Mesenchymal stem cell (in vitro differentiated cells and primary cell): ENCODE results near the gene OR10G7.

Experiments
- DNase-seq: peaks from one replicate; pipeline ENCODE4 v3.0.0-alpha.2; 2013
- H2AFZ ChIP-seq: one replicate; pipeline ENCODE4 v1.6.1; 2013; ENCODE audit warnings: low read depth, mild to moderate bottlenecking, control low read depth, inconsistent platforms, low read length, moderate library complexity
- H2AK5ac ChIP-seq: 2 replicates; pipeline ENCODE4 v1.6.1; 2013; ENCODE audit warnings: low read length, moderate library complexity, mild to moderate bottlenecking, inconsistent platforms; ENCODE audit not compliant: severe bottlenecking
- H2BK120ac ChIP-seq: one replicate; pipeline ENCODE4 v1.6.1; 2013; ENCODE audit warnings: low read depth, mild to moderate bottlenecking, inconsistent platforms, low read length, moderate library complexity
- H2BK12ac ChIP-seq, 2 experiments: one replicate each; pipeline ENCODE4 v1.6.1; 2013; ENCODE audit warnings: inconsistent platforms in 2 of 2, low read length in 2 of 2, mild to moderate bottlenecking in 2 of 2, moderate library complexity in 2 of 2, control low read depth in 1 of 2
- H2BK15ac ChIP-seq: one replicate; pipeline ENCODE4 v1.6.1; 2013; ENCODE audit warnings: mild to moderate bottlenecking, low read depth, inconsistent platforms; ENCODE audit not compliant: poor library complexity, severe bottlenecking
- H2BK5ac ChIP-seq: 2 replicates; pipeline ENCODE4 v1.6.1; 2013; ENCODE audit warnings: low read depth, mild to moderate bottlenecking, low read length, control low read depth, inconsistent platforms; ENCODE audit not compliant: poor library complexity, severe bottlenecking
- H3K14ac ChIP-seq, 2 experiments: one replicate each; pipeline ENCODE4 v1.6.1; 2013; ENCODE audit warnings: inconsistent platforms in 2 of 2, low read length in 2 of 2, control low read depth in 1 of 2, mild to moderate bottlenecking in 1 of 2, moderate library complexity in 1 of 2
- H3K18ac ChIP-seq, 2 experiments: one replicate each; pipeline ENCODE4 v1.6.1; 2013; ENCODE audit warnings: inconsistent platforms in 2 of 2, low read length in 2 of 2, control low read depth in 1 of 2, low read depth in 1 of 2, mild to moderate bottlenecking in 1 of 2
- H3K23ac ChIP-seq, 2 experiments: one replicate each; pipeline ENCODE4 v1.6.1; 2013; ENCODE audit warnings: inconsistent platforms in 2 of 2, low read length in 2 of 2, mild to moderate bottlenecking in 2 of 2, moderate library complexity in 2 of 2, control low read depth in 1 of 2
- H3K27ac ChIP-seq: 2 replicates; pipeline ENCODE4 v1.5.1; 2013; ENCODE audit warnings: mild to moderate bottlenecking, moderate library complexity, low read length, control low read depth, inconsistent platforms; ENCODE audit not compliant: poor library complexity, severe bottlenecking
- H3K27me3 ChIP-seq, 2 experiments: 2 replicates each; pipeline versions ENCODE4 v1.6.1 to v1.7.0; 2013; ENCODE audit warnings: low read length in 2 of 2, mild to moderate bottlenecking in 2 of 2, moderate library complexity in 2 of 2, control low read depth in 1 of 2, inconsistent platforms in 1 of 2; ENCODE audit not compliant: control insufficient read depth in 1 of 2, insufficient read depth in 1 of 2
- H3K36me3 ChIP-seq, 2 experiments: 2 replicates each; pipeline versions ENCODE4 v1.6.1 to v1.7.0; 2013; ENCODE audit warnings: low read length in 2 of 2, control low read depth in 1 of 2, inconsistent platforms in 1 of 2, low read depth in 1 of 2, mild to moderate bottlenecking in 1 of 2; ENCODE audit not compliant: insufficient read depth in 2 of 2, control insufficient read depth in 1 of 2
- H3K4ac ChIP-seq, 2 experiments: one replicate each; pipeline ENCODE4 v1.6.1; 2013; ENCODE audit warnings: inconsistent platforms in 2 of 2, low read length in 2 of 2, mild to moderate bottlenecking in 2 of 2, moderate library complexity in 2 of 2, control low read depth in 1 of 2, low read depth in 1 of 2
- H3K4me1 ChIP-seq: 2 replicates; pipeline ENCODE4 v1.6.1; 2013; ENCODE audit warnings: low read depth, low read length, control low read depth; ENCODE audit not compliant: control insufficient read depth, insufficient read depth
- H3K4me2 ChIP-seq: 2 replicates; pipeline ENCODE4 v1.6.1; 2013; ENCODE audit warnings: low read length, mild to moderate bottlenecking, inconsistent platforms; ENCODE audit not compliant: poor library complexity, severe bottlenecking
- H3K4me3 ChIP-seq, 2 experiments: 2 replicates each; pipeline versions ENCODE4 v1.5.1 to v1.7.0; 2013; ENCODE audit warnings: low read length in 2 of 2, mild to moderate bottlenecking in 2 of 2, control low read depth in 1 of 2, low read depth in 1 of 2; ENCODE audit not compliant: insufficient read depth in 1 of 2
- H3K79me1 ChIP-seq: replicated peaks from 2 replicates; pipeline ENCODE4 v1.6.1; 2013; ENCODE audit warnings: mild to moderate bottlenecking, control low read depth, low read length, inconsistent platforms; ENCODE audit not compliant: poor library complexity, severe bottlenecking
- H3K9ac ChIP-seq: 2 replicates; pipeline ENCODE4 v1.7.0; 2013; ENCODE audit warnings: mild to moderate bottlenecking, low read length, moderate library complexity
- H3K9me3 ChIP-seq: 2 replicates; pipeline ENCODE4 v1.7.0; 2013; ENCODE audit warnings: mild to moderate bottlenecking, low read length; ENCODE audit not compliant: control insufficient read depth
- H4K8ac ChIP-seq: one replicate; pipeline ENCODE4 v1.6.1; 2013; ENCODE audit warnings: inconsistent platforms, mild to moderate bottlenecking, low read length, moderate library complexity
- H4K91ac ChIP-seq: one replicate; pipeline ENCODE4 v1.6.1; 2013; ENCODE audit warnings: mild to moderate bottlenecking, low read length, inconsistent platforms
- WGBS: methylation state at CpG from one replicate; pipeline ENCODE4 v1.1.7; 2013; ENCODE audit warnings: mixed read lengths; 5-methylcytosine and 5-hydroxymethylcytosine counted together

OR10G7 gene

GRCh38 chr11:124012697-124013096, 28.4 kb downstream of the OR10G7 start, which contains the start of gene OR10G4:
OR10G4 (plus strand) TSS chr11:124012997; CDS start chr11:124015575, 2,578 bp downstream.
- no peak within 1 kb of the TSS for H2BK15ac ChIP-seq
- no peak within 1 kb of the TSS for H2BK12ac ChIP-seq
- no peak within 1 kb of the TSS for H3K18ac ChIP-seq
- no peak within 1 kb of the TSS for H4K91ac ChIP-seq
- H3K9me3 ChIP-seq = no peaks in the 10 kb centered on the region
- H3K23ac ChIP-seq = no peak within 1 kb of the TSS
- H3K4ac ChIP-seq = no peak within 1 kb of the TSS
- no peaks in the 10 kb centered on the region for H3K79me1 ChIP-seq
- no peak within 1 kb of the TSS for H2BK5ac ChIP-seq
- no peak within 1 kb of the TSS for H3K9ac ChIP-seq
- no peak within 1 kb of the TSS for H2AFZ ChIP-seq
- WGBS = 67% methylated on average over 2 of the region's 2 CpGs
- no peak within 1 kb of the TSS for H3K27ac ChIP-seq
- no peak within 1 kb of the TSS for H2BK120ac ChIP-seq
- H3K4me3 ChIP-seq = no peak within 1 kb of the TSS
- no peaks in the 10 kb centered on the region for H3K36me3 ChIP-seq
- DNase-seq = no peak
- H3K14ac ChIP-seq = no peak within 1 kb of the TSS
- H4K8ac ChIP-seq = no peak within 1 kb of the TSS
- H3K4me2 ChIP-seq = no peak within 1 kb of the TSS
- H3K27me3 ChIP-seq = no peaks in the 10 kb centered on the region
- no peaks in the 10 kb centered on the region for H3K4me1 ChIP-seq
- H2AK5ac ChIP-seq = no peak within 1 kb of the TSS

- H3K4ac ChIP-seq = no peak within 1 kb of the TSS
- no peak within 1 kb of the TSS for H4K91ac ChIP-seq
- no peak within 1 kb of the TSS for H2BK120ac ChIP-seq
- H3K4me3 ChIP-seq = no peak within 1 kb of the TSS
- H2BK12ac ChIP-seq = no peak within 1 kb of the TSS
- H3K79me1 ChIP-seq = no peaks in the 10 kb centered on the region
- no peak within 1 kb of the TSS for H2BK15ac ChIP-seq
- H2AK5ac ChIP-seq = no peak within 1 kb of the TSS
- no peak within 1 kb of the TSS for H2BK5ac ChIP-seq
- H3K23ac ChIP-seq = no peak within 1 kb of the TSS
- no peak within 1 kb of the TSS for H3K9ac ChIP-seq
- no peaks in the 10 kb centered on the region for H3K4me1 ChIP-seq
- no peak within 1 kb of the TSS for H3K27ac ChIP-seq
- H3K14ac ChIP-seq = no peak within 1 kb of the TSS
- H3K18ac ChIP-seq = no peak within 1 kb of the TSS
- H3K27me3 ChIP-seq = no peaks in the 10 kb centered on the region
- no peak within 1 kb of the TSS for H3K4me2 ChIP-seq
- WGBS = 71% methylated on average over 1 of the region's 1 CpG
- H2AFZ ChIP-seq = no peak within 1 kb of the TSS
- peaks cover 2% of the 10 kb centered on the region for H3K9me3 ChIP-seq
- no peak for DNase-seq
- H4K8ac ChIP-seq = no peak within 1 kb of the TSS
- H3K36me3 ChIP-seq = no peaks in the 10 kb centered on the region
Observed at GRCh38 chr11:123995119-123995518, 46.0 kb downstream of the OR10G7 start, which contains the start of gene OR10G6. OR10G6 (minus strand) TSS chr11:123995161; CDS start chr11:123995161, 0 bp downstream.
